Measurements from ENCODE around the gene ZFP14.

DNA sequence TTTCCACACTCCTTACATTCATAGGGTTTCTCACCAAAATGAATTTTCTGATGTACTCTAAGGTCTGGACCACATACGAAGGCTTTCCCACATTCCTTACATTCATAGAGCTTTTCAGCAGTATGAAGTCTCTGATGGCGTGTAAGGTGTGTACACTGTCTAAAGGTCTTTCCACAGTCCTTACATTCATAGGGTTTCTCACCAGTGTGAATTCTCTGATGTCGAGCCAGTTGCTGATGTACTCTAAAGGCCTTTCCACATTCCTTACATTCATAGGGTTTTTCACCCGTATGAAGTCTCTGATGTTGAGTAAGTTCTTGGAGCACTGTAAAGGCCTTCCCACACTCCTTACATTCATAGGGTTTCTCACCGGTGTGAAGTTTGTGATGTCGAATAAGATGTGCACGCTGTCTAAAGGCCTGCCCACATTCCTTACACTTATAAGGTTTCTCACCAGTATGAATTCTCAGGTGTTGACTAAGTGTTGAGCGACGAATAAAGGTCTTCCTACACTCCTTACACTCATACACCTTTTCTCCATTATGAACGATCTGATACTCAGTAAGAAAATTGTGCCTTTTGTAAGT is 38.1 kb downstream of the ZFP14 start:
- TF ChIP-seq, protein P1, sequence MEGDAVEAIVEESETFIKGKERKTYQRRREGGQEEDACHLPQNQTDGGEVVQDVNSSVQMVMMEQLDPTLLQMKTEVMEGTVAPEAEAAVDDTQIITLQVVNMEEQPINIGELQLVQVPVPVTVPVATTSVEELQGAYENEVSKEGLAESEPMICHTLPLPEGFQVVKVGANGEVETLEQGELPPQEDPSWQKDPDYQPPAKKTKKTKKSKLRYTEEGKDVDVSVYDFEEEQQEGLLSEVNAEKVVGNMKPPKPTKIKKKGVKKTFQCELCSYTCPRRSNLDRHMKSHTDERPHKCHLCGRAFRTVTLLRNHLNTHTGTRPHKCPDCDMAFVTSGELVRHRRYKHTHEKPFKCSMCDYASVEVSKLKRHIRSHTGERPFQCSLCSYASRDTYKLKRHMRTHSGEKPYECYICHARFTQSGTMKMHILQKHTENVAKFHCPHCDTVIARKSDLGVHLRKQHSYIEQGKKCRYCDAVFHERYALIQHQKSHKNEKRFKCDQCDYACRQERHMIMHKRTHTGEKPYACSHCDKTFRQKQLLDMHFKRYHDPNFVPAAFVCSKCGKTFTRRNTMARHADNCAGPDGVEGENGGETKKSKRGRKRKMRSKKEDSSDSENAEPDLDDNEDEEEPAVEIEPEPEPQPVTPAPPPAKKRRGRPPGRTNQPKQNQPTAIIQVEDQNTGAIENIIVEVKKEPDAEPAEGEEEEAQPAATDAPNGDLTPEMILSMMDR (IDR thresholded peaks at IDR 0.05; ENCODE audit: poor library complexity) = no peak
- no peak for TF ChIP-seq EZH2 (IDR thresholded peaks at IDR 0.05; ENCODE audit: borderline replicate concordance)
